Upper lobe of left lung (tissue), 4 donors: Measurements from ENCODE around the gene FBXW11.

Experiments used
- EP300 ChIP-seq, 4 donors: sonication (generic); formaldehyde crosslinking; IDR thresholded peaks; one replicate each; pipeline ENCODE4 v1.5.1; 2017; ENCODE audit warnings: antibody characterized with exemption in 4 of 4, control low read depth in 2 of 4
- POLR2A ChIP-seq, 4 donors: fragments of 450-650 bp; IDR thresholded peaks; one replicate each; pipeline ENCODE4 v1.5.1; 2016 to 2017; ENCODE audit warnings: antibody characterized with exemption in 4 of 4, mild to moderate bottlenecking in 2 of 4
- TF ChIP-seq, protein P1 (sequence below), 6 experiments: fragments of 450-650 bp in 4 of 6; fragments of 200-600 bp in 2 of 6; sonication (generic) in 2 of 6; IDR thresholded peaks; one replicate each; pipeline ENCODE4 v1.5.1; 2016 to 2019; ENCODE audit warnings: antibody characterized with exemption in 6 of 6

DNA sequence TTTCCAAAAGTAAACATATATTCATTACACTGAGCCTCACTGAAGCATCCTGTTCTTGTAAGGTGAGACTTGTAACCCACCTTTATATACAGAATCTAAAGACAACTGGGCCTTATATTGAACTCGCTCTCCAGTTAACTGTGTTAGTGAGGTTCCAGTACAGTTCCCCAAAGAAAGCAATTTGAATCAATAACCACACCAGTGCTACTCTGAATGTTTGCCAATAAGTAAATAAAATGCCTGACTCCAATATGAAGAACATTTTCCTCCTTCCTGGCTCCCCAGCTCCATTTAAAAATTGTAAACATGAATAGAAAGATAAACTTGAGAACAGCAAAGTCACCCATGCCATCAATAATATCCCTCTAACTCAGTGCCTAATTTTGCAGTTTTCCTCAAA lies 50.1 kb downstream of the FBXW11 start:
- TF ChIP-seq, protein P1, sequence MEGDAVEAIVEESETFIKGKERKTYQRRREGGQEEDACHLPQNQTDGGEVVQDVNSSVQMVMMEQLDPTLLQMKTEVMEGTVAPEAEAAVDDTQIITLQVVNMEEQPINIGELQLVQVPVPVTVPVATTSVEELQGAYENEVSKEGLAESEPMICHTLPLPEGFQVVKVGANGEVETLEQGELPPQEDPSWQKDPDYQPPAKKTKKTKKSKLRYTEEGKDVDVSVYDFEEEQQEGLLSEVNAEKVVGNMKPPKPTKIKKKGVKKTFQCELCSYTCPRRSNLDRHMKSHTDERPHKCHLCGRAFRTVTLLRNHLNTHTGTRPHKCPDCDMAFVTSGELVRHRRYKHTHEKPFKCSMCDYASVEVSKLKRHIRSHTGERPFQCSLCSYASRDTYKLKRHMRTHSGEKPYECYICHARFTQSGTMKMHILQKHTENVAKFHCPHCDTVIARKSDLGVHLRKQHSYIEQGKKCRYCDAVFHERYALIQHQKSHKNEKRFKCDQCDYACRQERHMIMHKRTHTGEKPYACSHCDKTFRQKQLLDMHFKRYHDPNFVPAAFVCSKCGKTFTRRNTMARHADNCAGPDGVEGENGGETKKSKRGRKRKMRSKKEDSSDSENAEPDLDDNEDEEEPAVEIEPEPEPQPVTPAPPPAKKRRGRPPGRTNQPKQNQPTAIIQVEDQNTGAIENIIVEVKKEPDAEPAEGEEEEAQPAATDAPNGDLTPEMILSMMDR (IDR thresholded peaks at IDR 0.05): no peak
- TF ChIP-seq EP300 (IDR thresholded peaks at IDR 0.05): no peak
- TF ChIP-seq POLR2A (IDR thresholded peaks at IDR 0.05): no peak
